Forelimb muscle (tissue), 1 donor: ENCODE results near the gene MMP13. TPM values are rescaled to one million over a fixed set of nuclear protein-coding genes. Genes with fewer than 3 reads are reported as not detected.
A peak's percentile ranks its signal among the peaks of the same experiment; 100 is the strongest.
"Not testable (repeated sequence)": the region's sequence is repeated elsewhere in the genome, so short reads cannot be mapped to it uniquely, and the experiment has no call there.

Source experiments
- DNase-seq: peaks from one replicate; pipeline ENCODE4 v3.0.0-alpha.2; 2013; ENCODE audit warnings: low read depth
- polyA plus RNA-seq: library from polyadenylated mRNA; unstranded; fragments of 120-200 nt; gene quantifications from one replicate; pipeline ENCODE4 v1.2.1, GENCODE V29; 2013; ENCODE audit not compliant: insufficient read length

Gene MMP13
- polyA plus RNA-seq, 1 donor = 0.10 TPM

GRCh38 chr11:102935514-102935913 is 20.0 kb downstream of the MMP13 start:
- no peak for DNase-seq

- DNase-seq = no peak
Observed at GRCh38 chr11:102934735-102935134, 20.8 kb downstream of the MMP13 start.

- DNase-seq = no peak
Observed at GRCh38 chr11:102933627-102934026, 21.9 kb downstream of the MMP13 start.

GRCh38 chr11:102932678-102933077 is 22.9 kb downstream of the MMP13 start:
- DNase-seq = no peak

GRCh38 chr11:102930451-102930850 is 25.1 kb downstream of the MMP13 start:
- no peak for DNase-seq

GRCh38 chr11:102929972-102930371 is 25.6 kb downstream of the MMP13 start:
- DNase-seq = no peak

- no peak for DNase-seq
Observed at GRCh38 chr11:102929166-102929565, 26.4 kb downstream of the MMP13 start.

- no peak for DNase-seq
Observed at GRCh38 chr11:102928247-102928646, 27.3 kb downstream of the MMP13 start.

GRCh38 chr11:102927624-102927990 is 27.9 kb downstream of the MMP13 start:
- no peak for DNase-seq

- no peak for DNase-seq
Observed at GRCh38 chr11:102926961-102927623, 28.4 kb downstream of the MMP13 start.

- no peak for DNase-seq
Observed at GRCh38 chr11:102926517-102926916, 29.0 kb downstream of the MMP13 start.

GRCh38 chr11:102925988-102926387 is 29.5 kb downstream of the MMP13 start:
- DNase-seq = no peak

GRCh38 chr11:102924851-102925380 is 30.6 kb downstream of the MMP13 start:
- no peak for DNase-seq

GRCh38 chr11:102921587-102922220 is 33.8 kb downstream of the MMP13 start:
- DNase-seq = no peak

GRCh38 chr11:102920118-102920684 is 35.3 kb downstream of the MMP13 start:
- no peak for DNase-seq

GRCh38 chr11:102915044-102915375 is 40.5 kb downstream of the MMP13 start:
- DNase-seq = no peak

- peak; percentile 2 for DNase-seq
Observed at GRCh38 chr11:102914238-102915043, 41.1 kb downstream of the MMP13 start.

- no peak for DNase-seq
Observed at GRCh38 chr11:102912482-102912830, 43.1 kb downstream of the MMP13 start.

GRCh38 chr11:102911758-102912481 is 43.6 kb downstream of the MMP13 start:
- no peak for DNase-seq

GRCh38 chr11:102905848-102906247 is 49.7 kb downstream of the MMP13 start:
- not testable (repeated sequence) for DNase-seq

GRCh38 chr11:102903895-102904294 is 51.6 kb downstream of the MMP13 start:
- not testable (repeated sequence) for DNase-seq

GRCh38 chr11:102900346-102900745 is 55.2 kb downstream of the MMP13 start:
- no peak for DNase-seq
